ENCODE data around the gene GNGT2. TPM values are rescaled to one million over a fixed set of nuclear protein-coding genes. Genes with fewer than 3 reads are reported as not detected.
A peak's percentile ranks its signal among the peaks of the same experiment; 100 is the strongest.

Gene GNGT2
- total RNA-seq, 1 donor from 2014 or later, result not detected

DNA sequence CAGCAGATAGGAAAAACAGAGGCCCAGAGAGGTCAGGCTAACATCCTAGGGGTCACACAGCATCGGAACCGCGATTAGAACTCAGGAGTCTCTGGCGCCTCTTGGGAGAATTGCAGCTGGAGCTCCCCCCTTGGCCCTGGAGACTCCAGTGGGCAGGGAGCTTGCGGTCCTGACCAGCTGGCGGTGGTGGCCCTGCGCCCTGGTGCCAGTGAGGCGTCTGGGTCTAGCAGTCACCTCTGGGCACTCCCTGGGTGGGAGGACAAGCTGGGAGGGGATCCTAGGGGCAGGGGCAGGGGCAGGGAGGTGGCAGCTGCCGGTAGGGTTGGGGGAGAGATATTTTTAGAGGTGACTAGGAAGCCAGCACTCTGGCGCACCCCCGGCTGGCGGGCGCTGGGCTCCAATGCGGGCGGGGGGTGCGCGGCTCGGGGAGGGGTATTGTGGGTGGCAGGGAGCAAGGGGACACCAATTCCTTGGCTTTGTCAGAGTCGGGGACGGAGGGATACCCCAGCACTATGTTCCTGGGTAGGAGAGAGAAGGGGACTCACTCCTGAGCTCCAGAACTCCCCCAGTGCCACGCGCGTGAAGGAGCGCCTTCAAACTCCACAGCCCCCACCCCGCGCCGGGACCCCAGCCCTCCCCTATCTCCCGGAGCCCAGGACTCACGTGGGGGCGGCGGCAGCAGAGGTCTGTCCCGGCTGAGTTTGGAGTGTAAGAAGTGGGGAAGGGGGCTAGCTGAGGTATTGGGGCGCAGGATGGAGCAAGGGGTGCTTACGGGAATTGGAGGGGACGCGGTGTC, 19.6 kb upstream of the GNGT2 start:
- DNase-seq (ENCODE audit: low read depth), result peak; percentile 91

DNA sequence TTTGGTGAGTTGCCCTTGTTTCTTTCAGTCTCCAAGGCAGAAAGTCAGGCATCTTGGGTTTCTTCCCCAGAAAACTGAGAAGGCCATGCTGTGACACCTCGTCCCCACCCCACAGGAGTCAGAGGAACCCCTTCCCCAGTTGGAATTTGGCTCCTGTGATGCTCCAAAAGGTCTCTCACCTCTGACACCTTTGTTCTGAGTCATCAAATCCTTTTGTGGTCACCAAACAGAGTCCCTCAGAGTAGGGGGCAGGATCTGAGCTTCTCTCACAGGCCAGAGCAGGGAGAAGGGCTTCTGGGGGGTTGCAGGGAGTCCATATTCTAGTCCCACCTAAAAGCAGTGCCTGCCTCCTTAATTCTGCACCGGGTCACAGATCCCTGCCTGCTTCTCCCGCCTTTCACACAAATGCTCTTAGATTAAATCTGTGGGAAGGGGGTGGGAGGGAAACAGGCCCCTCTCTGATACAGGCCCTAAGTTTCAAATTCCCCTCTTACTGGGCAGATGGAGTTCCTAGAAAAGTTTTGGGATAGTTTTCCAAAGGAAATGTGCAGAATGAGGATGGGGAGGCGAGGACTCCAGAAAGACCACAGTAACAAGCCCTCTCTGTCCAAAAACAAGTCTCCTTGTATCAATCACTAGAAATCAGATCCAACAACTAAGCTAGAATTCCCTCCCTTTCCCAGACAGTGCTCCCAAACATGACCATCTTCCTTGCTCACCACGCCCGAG, 18.9 kb upstream of the GNGT2 start:
- no peak for DNase-seq (ENCODE audit: low read depth)

DNA sequence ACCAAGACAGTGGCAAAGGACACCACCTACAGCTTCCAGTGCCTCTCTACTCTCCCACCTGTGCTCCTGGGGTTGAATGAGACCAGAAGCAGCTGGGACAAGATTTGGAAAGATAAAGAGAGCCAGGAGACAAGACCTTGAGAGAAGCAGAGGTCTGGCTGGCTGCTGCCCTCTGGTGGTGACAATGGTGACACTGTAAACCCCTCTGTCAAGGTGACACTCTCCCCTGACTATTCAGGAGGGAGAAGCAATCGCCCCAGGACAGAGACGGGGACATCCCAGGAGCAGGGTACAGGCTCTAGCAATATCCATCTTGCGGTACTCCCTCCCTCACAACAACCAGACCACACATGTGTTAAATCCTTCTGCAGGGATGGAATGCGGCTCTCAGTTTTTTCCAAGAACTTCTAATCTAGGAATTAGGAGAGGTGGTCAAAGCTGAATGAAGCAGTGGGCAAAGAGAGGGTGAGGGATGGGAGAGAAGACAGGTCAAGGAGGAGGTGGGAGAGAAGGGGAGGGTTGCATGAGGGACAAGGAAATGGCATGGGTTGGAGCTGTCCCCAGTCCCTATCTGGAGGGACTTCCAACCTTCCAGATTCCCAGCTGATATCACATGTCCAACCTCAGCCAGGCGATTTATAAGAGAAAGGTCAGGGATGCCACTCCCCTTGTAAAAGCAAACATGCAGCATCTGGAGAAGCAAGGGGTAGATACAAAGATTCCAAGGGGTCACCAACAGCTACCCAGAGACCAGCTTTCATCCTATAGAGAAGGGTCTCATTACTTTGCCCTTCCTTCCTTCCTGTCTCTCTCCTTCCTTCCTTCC, 17.3 kb upstream of the GNGT2 start:
- DNase-seq (ENCODE audit: low read depth), result peak; percentile 78

DNA sequence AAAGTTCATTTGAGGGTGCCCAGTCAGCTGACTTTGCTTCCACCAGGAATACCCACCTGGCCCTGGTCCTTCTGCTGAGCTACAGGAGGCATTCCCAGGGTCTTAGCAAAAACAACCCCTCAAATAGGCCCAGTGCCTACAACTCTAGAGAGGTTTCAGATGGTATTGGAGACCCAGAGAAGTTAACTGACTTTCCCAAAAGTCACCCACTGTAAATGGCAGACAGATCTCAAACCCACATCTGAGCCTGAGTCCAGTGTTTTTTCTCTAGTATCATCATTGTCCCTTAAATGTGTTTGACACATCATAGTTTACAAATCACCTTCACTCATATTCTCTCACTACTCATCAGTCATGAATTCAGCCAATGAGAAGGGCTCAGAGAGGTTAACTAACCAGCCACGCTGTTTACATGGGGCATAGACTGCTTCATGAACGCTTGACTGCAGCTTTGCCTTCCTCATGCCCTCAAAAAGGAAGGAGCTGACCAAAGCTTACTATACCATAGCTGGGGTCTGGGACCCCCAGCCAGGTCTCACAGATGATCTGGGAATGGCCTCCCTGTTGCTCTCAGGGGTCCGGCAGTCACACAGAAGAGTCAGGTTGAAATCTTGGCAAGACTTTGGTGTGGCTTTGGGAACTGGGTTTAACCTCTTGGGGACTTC, 16.5 kb upstream of the GNGT2 start:
- no peak for DNase-seq (ENCODE audit: low read depth)

GRCh38 chr17:49225554-49226236, 15.3 kb upstream of the GNGT2 start:
- DNase-seq (ENCODE audit: low read depth), result no peak

- DNase-seq (ENCODE audit: low read depth), result no peak
Measured at GRCh38 chr17:49224997-49225337, 14.6 kb upstream of the GNGT2 start.

DNA sequence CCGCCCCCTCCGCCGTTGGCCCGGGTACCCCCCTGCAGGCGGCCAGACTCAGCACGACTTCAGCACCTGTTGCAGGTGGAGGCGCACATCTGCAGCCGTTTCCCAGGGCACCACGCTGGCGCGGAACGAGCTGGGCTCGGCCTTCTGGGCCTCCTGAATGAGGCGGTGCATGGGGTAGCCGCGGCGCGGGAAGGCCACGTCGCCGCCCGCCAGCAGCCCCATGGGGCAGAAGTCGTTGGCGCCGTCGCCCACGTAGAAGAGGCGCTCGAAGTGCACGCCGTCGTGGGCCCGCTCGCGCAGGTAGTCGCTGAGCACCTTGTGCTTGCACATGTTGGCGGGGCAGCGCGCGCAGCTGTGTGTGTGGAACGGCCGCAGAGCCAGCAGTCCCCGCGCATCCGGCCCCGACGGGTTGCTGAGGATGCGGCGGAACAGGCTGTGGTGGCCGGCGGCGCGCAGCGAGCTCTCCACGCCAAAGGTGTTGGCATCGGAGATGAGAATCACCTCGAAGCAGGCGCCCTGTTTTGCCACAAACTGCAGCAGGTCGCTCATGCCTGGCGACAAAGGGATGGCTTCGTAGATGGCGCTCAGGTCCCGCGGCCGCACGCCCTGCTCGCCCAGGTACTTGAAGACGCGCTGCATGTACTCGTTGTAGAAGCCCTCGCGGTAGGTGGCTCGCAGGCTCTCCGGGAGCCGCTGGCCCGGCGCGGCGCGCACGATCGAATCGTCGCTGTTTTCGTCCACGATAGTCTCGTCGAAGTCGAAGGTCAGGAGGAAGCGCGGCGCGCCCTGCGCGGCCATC, 14.0 kb upstream of the GNGT2 start:
- DNase-seq (ENCODE audit: low read depth), result no peak

- peak; percentile 40 for DNase-seq (ENCODE audit: low read depth)
Measured at GRCh38 chr17:49223517-49224197, 13.3 kb upstream of the GNGT2 start.

DNA sequence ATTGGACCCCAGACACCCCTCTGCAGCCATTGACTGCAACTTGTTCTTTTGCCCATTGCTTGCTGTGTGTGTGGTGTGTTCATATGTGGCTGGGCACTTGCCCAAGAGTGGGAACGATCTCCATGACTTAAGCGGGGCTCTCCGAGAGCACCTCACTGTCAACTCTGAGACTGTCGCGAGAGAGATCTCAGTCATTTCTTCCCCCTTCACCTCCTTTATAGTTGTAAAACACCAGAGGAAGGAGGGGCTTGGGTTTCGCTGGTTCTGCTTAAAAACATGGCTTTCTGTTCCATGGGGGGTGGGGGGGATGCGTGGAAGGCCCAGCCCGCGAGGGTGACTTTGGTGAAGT, 12.8 kb upstream of the GNGT2 start:
- DNase-seq (ENCODE audit: low read depth), result no peak

DNA sequence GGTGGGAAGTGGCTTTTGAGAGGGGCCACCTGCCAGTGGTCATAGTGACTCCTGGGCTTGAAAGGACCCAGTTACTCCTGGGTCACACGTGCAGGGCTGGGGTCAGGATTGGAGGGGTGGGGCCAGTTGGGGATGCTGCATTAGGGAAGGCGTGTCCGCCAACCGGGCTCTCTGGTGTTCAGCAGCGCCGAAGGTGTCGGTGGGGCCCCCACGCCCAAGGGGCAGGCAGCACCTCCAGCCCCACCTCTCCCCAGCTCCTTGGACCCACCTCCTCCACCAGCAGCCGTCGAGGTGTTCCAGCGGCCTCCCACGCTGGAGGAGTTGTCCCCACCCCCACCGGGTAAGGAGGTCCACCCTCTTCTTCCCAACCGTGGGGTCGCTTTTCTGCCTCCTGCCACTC, 9.6 kb upstream of the GNGT2 start:
- no peak for DNase-seq (ENCODE audit: low read depth)

- DNase-seq (ENCODE audit: low read depth), result no peak
Measured at GRCh38 chr17:49218941-49219913, 8.9 kb upstream of the GNGT2 start.

DNA sequence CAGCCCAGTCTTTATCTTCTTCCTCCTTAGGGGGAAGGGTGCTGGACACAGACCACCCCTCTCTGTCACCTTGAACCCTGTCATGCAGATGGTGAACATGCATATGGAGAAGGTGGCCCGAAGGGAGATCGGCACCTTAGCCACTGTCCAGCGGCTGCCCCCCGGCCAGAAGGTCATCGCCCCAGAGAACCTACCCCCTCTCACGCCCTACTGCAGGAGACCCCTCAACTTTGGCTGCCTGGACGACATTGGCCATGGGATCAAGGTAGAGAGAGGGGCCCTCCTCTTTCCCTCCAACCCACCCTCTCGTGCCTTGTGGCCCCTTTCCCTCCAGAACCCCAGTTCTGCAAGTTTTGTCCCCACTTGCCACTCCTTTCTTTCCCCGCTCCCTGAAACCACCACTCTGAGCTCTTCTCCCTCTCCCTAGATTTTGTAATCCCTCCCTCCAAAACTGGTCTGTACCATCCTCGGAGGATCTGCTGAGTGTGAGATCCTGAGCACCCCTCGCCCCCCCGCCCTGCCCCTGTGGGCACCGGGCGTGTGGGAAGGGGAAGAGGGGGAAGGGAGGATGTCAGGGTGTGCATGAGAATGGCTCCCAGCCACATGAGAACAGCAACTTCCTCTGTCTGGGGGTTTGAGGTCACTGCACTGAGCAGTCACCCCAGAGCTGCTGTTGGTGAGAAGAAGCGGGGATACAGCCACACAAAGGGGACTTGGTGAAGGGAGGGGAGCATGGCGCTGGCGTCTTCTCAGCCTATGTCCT, 7.5 kb upstream of the GNGT2 start:
- no peak for DNase-seq (ENCODE audit: low read depth)

GRCh38 chr17:49216953-49217650, 6.7 kb upstream of the GNGT2 start:
- DNase-seq (ENCODE audit: low read depth), result no peak

GRCh38 chr17:49216482-49216881, 6.1 kb upstream of the GNGT2 start:
- no peak for DNase-seq (ENCODE audit: low read depth)

GRCh38 chr17:49214676-49215360, 4.4 kb upstream of the GNGT2 start:
- DNase-seq (ENCODE audit: low read depth), result no peak

- no peak for DNase-seq (ENCODE audit: low read depth)
Measured at GRCh38 chr17:49213847-49214246, 3.5 kb upstream of the GNGT2 start.

Data from myocyte (in vitro differentiated cells).